ENCODE results near the gene TMEM183A.

DNA sequence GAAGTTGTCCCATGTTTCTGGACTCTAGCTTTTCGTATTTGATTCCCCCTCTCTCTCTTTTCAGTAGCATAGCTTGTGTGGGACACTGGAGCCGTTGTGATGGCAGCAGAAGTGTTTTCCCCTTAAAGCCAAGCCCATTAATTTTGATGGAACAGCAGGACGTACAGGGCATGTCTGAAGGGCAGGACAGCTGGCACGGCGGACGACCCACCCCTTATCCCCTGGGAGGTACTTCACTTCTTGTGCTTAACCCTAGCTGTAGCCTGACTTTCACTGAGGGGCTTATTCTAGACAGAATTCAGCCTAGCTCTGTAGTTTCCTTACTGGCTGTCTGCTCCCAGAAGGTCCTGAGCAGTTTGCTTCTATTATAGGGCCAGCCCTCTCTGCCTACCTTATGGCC is 10.5 kb downstream of the TMEM183A start:
- TF ChIP-seq, protein P1, sequence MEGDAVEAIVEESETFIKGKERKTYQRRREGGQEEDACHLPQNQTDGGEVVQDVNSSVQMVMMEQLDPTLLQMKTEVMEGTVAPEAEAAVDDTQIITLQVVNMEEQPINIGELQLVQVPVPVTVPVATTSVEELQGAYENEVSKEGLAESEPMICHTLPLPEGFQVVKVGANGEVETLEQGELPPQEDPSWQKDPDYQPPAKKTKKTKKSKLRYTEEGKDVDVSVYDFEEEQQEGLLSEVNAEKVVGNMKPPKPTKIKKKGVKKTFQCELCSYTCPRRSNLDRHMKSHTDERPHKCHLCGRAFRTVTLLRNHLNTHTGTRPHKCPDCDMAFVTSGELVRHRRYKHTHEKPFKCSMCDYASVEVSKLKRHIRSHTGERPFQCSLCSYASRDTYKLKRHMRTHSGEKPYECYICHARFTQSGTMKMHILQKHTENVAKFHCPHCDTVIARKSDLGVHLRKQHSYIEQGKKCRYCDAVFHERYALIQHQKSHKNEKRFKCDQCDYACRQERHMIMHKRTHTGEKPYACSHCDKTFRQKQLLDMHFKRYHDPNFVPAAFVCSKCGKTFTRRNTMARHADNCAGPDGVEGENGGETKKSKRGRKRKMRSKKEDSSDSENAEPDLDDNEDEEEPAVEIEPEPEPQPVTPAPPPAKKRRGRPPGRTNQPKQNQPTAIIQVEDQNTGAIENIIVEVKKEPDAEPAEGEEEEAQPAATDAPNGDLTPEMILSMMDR (IDR thresholded peaks at IDR 0.05) = no peak
- TF ChIP-seq EP300 (IDR thresholded peaks at IDR 0.05) = no peak
- no peak for TF ChIP-seq POLR2A (IDR thresholded peaks at IDR 0.05)
- TF ChIP-seq POLR2AphosphoS5 (IDR thresholded peaks at IDR 0.05) = no peak

Measured in suprapubic skin (tissue), 4 donors.